Measurements from ENCODE around the gene GARS1.
"Not testable (repeated sequence)": the region's sequence is repeated elsewhere in the genome, so short reads cannot be mapped to it uniquely, and the experiment has no call there.

GARS1 gene

GRCh38 chr7:30583181-30583580, 11.5 kb upstream of the GARS1 start:
- no peak for DNase-seq

DNA sequence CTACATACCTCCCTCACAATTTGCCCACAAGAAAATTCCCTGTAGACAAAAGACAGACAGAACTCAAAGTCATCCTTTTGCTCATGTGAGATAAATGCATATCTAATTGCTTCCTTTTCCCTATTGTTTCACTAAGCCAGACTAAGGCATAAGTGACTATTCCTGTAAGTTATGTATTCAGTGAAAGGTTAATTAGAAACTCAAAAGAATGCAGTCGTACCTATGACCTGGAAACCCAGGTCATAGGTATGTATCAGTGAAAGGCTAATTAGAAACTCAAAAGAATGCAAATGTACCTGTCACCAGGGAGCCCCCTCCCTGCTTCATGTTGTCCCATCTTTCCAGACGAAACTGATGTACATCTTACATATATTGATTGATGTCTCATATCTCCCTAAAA, 10.3 kb upstream of the GARS1 start:
- DNase-seq = no peak

GRCh38 chr7:30584965-30585364, 9.7 kb upstream of the GARS1 start:
- DNase-seq = no peak

DNA sequence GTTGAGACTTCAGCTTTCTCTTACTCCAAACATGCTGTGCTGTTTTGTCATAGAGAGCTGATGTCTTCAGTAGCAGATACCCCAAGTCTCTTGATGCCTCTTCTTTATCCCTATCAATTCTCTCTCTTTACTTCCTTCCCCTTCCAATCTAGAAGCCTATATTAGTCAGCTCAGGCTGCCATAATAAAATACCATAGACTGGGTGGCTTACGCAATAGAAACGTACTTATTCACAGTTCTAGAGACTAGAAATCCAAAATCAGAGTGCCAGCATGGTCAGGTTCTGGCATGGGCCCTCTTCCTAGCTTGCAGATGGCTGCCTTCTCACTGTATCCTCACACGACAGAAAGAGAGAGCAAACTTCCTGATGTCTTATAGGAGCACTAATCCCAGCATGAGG, 9.0 kb upstream of the GARS1 start:
- DNase-seq = no peak

GRCh38 chr7:30587547-30587946, 7.1 kb upstream of the GARS1 start:
- DNase-seq = not testable (repeated sequence)

- no peak for DNase-seq
Observed at GRCh38 chr7:30589111-30589510, 5.6 kb upstream of the GARS1 start.

- DNase-seq = no peak
Observed at GRCh38 chr7:30594048-30594539, 584 bp upstream of the GARS1 start.

GRCh38 chr7:30595436-30596013, 847 bp downstream of the GARS1 start:
- DNase-seq = no peak

DNA sequence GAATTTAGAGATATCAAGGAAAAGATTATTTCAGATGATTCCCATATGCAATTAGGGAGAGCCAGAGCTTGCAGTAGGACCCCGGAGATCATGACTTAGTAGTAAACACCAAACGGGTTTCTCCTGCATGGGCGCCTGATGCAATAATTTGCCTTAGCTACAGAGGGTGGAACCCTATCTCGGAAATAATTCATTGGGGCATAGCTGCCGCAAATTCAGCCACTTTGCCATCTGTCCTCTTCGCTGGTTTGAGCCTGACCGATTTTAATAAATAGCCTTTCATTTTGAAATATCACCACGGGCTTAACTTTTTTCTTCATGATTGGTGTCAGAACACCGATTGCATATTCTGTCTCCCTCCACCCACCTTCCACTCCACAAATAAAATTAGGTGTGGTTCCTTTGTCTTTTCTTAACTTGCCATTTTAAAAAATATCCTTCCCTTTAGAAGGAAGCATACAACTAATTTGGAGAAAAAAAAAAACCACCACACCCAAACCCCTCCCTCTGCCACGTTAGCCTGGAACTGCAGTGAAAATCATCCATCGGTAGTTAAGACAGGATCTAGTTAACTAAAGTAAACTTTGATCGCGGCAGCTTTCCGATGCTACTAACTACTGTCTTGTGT, 1.4 kb downstream of the GARS1 start:
- DNase-seq = peak; percentile 30

GRCh38 chr7:30596721-30597120, 2.0 kb downstream of the GARS1 start:
- no peak for DNase-seq

- DNase-seq = no peak
Observed at GRCh38 chr7:30598121-30598876, 3.6 kb downstream of the GARS1 start.

- DNase-seq = peak; percentile 92
Observed at GRCh38 chr7:30604901-30605300, 10.2 kb downstream of the GARS1 start.

DNA sequence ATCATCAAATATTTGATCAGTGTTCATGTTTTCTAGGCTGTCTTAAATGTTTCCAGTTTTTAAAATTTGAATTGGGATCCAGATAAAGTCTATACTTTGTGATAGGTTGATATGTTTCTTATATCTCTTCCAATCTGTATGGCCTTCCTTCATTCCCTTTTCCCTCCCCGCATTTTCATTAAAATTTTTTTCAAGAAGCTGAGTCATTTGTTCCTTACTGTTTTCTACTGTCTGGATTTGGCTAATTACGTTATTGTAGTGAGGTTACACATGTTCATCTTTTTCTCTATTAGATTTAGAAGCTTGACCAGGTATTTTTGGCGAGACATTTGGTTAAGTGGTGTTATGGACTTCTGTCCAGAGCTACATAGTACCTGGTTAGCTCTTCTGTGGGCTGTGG, 11.2 kb downstream of the GARS1 start:
- no peak for DNase-seq

DNA sequence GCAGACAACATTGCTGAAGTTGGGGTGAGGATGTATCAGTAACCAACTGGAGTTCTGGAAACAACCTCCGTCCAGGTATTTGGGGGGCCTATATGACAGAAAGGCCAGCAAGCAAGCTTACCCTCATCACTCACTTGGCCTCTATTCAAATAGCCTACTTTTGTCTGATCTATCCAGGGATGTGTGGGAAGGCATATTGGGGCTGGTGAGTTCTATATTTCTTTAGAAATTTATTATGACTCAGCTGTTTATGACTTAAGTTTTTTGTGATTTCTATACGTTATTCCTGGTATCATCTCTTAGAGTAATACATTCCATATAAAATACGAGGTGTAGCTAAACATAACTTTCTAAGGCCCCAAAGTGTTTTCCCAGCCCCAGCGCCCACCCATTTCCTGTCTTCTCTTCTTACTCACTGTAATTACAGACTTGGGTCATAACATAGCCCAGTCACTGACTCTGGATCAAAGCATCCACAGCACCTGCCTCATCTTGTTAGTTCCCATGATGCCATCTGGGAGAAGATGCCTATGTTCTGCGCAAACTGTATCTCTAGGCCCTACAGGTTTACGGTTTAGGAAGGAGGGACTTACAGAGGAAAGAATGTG, 18.1 kb downstream of the GARS1 start:
- no peak for DNase-seq

- no peak for DNase-seq
Observed at GRCh38 chr7:30613366-30614325, 19.0 kb downstream of the GARS1 start.

DNA sequence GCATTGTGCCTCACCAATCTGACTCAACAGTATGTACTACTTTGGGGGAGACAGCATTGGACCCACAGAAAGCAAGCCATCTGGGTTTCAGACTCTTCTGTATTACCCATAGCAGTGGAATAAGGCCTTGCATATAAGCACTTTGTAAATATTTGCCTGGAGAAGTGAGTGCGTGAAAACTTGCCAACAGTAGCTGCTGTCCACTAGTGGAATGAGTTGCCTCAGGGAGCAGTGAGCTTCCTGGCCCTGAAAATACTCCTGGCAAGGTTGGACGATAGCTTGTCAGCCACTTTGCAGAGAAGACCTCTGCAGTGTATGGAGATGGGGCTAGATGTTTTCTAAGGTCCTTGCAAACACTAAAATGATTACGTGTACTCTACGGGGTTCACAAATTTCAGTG, 21.6 kb downstream of the GARS1 start:
- no peak for DNase-seq

DNA sequence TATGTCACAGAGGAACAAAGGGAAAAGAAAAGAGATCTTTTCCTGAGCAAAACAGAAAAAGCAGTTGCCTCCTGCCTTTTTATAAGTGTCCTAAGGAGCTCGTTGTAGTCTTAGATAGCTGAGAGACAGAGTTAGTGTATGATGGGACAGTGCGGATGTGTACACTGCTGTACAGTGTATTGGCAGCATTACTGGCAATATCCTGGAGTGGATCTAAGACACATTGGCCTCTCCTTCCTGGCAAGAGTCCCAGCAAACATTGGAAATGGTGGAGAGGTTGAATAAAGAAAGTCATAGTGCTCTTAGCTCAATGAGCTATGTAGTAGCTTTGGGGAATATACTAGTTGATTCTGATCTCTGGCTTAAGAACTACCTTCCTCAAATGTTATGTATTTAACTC, 22.7 kb downstream of the GARS1 start:
- no peak for DNase-seq

GRCh38 chr7:30618080-30618676, 23.5 kb downstream of the GARS1 start:
- no peak for DNase-seq

GRCh38 chr7:30618961-30619360, 24.3 kb downstream of the GARS1 start:
- DNase-seq = no peak

- no peak for DNase-seq
Observed at GRCh38 chr7:30625283-30625682, 30.6 kb downstream of the GARS1 start.

DNA sequence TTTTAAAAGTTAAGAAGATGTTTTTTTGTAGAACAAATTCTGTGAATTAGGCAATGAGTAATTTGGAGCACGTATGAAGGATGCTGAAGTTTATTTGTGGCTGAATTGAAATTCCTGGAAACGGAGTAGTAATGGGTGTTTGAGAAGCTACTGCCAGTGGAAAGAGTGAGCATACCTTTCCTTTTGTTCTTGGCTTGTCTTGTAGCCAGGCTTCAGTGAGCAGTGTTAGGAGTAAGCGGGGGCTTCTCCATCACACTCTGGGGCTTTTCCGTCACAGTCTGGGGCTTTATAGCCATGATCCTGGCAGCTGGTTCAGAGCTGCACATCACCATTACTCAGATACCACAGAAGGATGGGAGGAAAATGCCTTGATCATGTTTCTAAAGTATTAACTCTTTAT, 32.3 kb downstream of the GARS1 start:
- no peak for DNase-seq

GRCh38 chr7:30630986-30631385, 36.3 kb downstream of the GARS1 start:
- DNase-seq = no peak
